Loucy (cell line): ENCODE data around the gene PAPOLG.

ENCODE experiments used
- H2AFZ ChIP-seq: fragments of 200-600 bp; sonication (generic); 2 replicates; pipeline ENCODE4 v1.6.0; 2016; ENCODE audit warnings: antibody characterized with exemption, mild to moderate bottlenecking, low read length, moderate library complexity
- H3F3A ChIP-seq: fragments of 200-600 bp; 2 replicates; pipeline ENCODE4 v1.6.0; 2016; ENCODE audit warnings: antibody characterized with exemption, low read depth, mild to moderate bottlenecking
- H3K27me3 ChIP-seq: fragments of 200-600 bp; sonication (generic); 2 replicates; pipeline ENCODE4 v1.6.1; 2014; ENCODE audit warnings: low read length, mild to moderate bottlenecking; ENCODE audit not compliant: insufficient read depth, poor library complexity, severe bottlenecking
- H3K36me3 ChIP-seq: fragments of 200-600 bp; sonication (generic); 2 replicates; pipeline ENCODE4 v1.6.1; 2016; ENCODE audit warnings: low read length; ENCODE audit not compliant: insufficient read depth
- H3K4me1 ChIP-seq: fragments of 200-600 bp; sonication (generic); 2 replicates; pipeline ENCODE4 v1.5.1; 2014; ENCODE audit warnings: low read length, mild to moderate bottlenecking; ENCODE audit not compliant: insufficient read depth, poor library complexity, severe bottlenecking
- H3K4me2 ChIP-seq: fragments of 200-600 bp; sonication (generic); 2 replicates; pipeline ENCODE4 v1.6.0; 2014; ENCODE audit warnings: antibody characterized with exemption, low read length, low read depth, mild to moderate bottlenecking; ENCODE audit not compliant: poor library complexity, severe bottlenecking
- H3K4me3 ChIP-seq: fragments of 200-600 bp; sonication (generic); 2 replicates; pipeline ENCODE4 v1.5.1; 2014; ENCODE audit warnings: low read length, mild to moderate bottlenecking, mixed read lengths; ENCODE audit not compliant: poor library complexity, severe bottlenecking
- H3K79me2 ChIP-seq: fragments of 200-600 bp; sonication (generic); 2 replicates; pipeline ENCODE4 v1.6.1; 2014; ENCODE audit warnings: low read length; ENCODE audit not compliant: insufficient read depth
- H3K9ac ChIP-seq: fragments of 200-600 bp; sonication (generic); 2 replicates; pipeline ENCODE4 v1.6.0; 2014; ENCODE audit warnings: mild to moderate bottlenecking, low read depth, low read length, moderate library complexity; ENCODE audit not compliant: poor library complexity, severe bottlenecking
- H3K9me2 ChIP-seq: fragments of 200-600 bp; sonication (generic); replicated peaks from 2 replicates; pipeline ENCODE4 v1.6.1; 2016; ENCODE audit warnings: low read depth, low read length, mixed read lengths
- H3K9me3 ChIP-seq: fragments of 200-600 bp; sonication (generic); 2 replicates; pipeline ENCODE4 v1.6.1; 2014; ENCODE audit warnings: mild to moderate bottlenecking, antibody characterized with exemption, low read length, low read depth; ENCODE audit not compliant: insufficient read depth
- H4K20me1 ChIP-seq: fragments of 200-600 bp; sonication (generic); 2 replicates; pipeline ENCODE4 v1.6.0; 2014; ENCODE audit warnings: antibody characterized with exemption, low read length, mild to moderate bottlenecking; ENCODE audit not compliant: insufficient read depth, poor library complexity, severe bottlenecking
- EZH2phosphoT487 ChIP-seq: fragments of 200-600 bp; IDR thresholded peaks from 2 replicates; pipeline ENCODE4 v1.6.1; 2018; ENCODE audit warnings: antibody characterized with exemption, mild to moderate bottlenecking, moderate library complexity, borderline replicate concordance
- TF ChIP-seq, protein P1 (sequence below): fragments of 200-600 bp; sonication (generic); conservative IDR thresholded peaks from 2 replicates; pipeline ENCODE4 v1.5.1; 2014; ENCODE audit warnings: mild to moderate bottlenecking, antibody characterized with exemption, low read length

PAPOLG gene

DNA sequence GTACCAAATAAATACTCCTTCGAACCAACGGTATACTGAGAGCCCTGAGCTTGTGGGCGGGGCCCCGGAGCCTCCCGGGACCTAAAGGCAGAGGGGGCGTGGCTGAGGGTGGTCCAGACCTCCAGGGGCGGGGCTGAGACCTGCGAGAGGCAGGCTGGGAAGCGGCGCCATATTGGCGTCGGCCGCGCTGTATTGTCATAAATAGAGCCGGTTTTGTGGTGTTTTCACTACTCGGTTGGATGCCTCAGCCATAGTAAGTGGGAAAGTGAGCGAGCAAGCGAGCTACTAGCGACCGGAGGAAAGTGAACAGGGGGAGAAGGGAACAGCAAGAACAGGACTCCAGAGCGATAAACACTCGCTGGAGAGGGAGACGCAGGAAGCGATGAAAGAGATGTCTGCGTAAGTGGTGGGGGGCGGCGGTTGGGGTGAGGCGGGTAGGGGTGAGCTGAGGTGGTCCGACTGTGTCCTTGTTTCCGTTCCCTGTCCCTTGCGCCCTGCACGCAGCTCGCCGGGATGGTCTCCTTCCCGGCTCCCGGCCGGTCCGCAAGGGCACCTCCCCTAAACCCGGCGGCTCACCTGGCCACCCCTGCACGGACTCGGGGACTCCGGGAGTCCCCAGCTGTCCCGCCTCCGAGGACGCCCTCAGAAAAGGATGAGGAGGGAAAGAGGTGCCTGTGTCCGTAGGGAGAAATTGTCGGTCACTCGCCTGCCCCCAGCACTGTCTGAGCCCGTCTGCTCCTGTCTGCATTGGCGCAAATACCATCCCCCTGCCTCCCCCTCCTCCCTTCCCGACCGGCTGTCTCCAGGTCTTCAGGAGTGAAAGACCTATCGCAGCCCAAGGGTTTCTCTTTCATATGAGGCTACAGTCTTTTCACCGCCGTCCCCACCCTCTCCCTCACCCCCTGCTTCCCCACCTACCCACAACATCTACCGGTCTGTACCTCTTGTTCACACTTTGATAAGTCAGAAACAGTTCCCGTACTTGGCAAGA is at the start of gene PAPOLG:
Gene PAPOLG, plus strand, starts transcription at position 172 of the 991 bp plus-strand sequence. Its CDS starts 211 bp downstream, at position 383.
- peak within 1 kb of the TSS; percentile 78 for H3K9ac ChIP-seq
- H3K9me2 ChIP-seq: no peaks in the 10 kb centered on the region
- peaks cover 17% of the 10 kb centered on the region for H3K36me3 ChIP-seq
- H3K79me2 ChIP-seq: peaks cover 52% of the 10 kb centered on the region
- H3F3A ChIP-seq: no peaks in the 10 kb centered on the region
- peaks cover 39% of the 10 kb centered on the region for H4K20me1 ChIP-seq
- TF ChIP-seq, protein P1, sequence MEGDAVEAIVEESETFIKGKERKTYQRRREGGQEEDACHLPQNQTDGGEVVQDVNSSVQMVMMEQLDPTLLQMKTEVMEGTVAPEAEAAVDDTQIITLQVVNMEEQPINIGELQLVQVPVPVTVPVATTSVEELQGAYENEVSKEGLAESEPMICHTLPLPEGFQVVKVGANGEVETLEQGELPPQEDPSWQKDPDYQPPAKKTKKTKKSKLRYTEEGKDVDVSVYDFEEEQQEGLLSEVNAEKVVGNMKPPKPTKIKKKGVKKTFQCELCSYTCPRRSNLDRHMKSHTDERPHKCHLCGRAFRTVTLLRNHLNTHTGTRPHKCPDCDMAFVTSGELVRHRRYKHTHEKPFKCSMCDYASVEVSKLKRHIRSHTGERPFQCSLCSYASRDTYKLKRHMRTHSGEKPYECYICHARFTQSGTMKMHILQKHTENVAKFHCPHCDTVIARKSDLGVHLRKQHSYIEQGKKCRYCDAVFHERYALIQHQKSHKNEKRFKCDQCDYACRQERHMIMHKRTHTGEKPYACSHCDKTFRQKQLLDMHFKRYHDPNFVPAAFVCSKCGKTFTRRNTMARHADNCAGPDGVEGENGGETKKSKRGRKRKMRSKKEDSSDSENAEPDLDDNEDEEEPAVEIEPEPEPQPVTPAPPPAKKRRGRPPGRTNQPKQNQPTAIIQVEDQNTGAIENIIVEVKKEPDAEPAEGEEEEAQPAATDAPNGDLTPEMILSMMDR: no peak
- TF ChIP-seq EZH2phosphoT487: no peak
- peak within 1 kb of the TSS; percentile 91 for H3K4me2 ChIP-seq
- H3K27me3 ChIP-seq: no peaks in the 10 kb centered on the region
- H2AFZ ChIP-seq: peak within 1 kb of the TSS; percentile 98
- no peaks in the 10 kb centered on the region for H3K9me3 ChIP-seq
- peaks cover 41% of the 10 kb centered on the region for H3K4me1 ChIP-seq
- H3K4me3 ChIP-seq: peak within 1 kb of the TSS; percentile 92

DNA sequence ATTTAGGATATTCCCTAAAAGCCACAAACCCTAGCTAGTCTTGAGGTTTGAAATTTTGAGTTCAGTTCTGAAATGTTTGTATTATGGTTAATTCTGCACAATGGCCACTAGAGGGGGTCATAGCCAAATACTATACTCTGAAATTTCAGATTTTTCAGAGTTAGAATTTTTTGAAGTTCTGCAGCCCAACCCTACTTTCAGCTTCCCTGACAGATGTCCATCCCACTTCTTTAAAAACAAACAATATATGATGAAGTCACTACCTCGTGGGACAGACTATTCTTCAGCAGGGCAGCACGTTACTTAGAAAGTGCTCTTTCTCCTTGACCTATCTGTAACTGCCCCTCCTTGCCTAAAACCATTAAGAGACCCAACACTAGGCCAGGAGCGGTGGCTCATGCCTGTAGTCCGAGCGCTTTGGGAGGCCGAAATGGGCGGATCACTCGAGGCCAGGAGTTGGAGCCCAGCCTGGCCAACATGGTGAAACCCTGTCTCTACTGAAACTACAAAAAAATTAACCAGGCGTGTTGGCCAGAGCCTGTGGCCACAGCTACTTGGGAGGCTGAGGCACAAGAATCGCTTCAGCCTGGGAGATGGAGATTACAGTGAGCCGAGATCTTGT is 48.2 kb upstream of the PAPOLG start:
- Histone ChIP-seq H3F3A (no peaks in the 10 kb centered on the region), H3K79me2 (no peaks in the 10 kb centered on the region), H3K9me2 (no peaks in the 10 kb centered on the region), H3K4me2 (no peak overlapping the region), H3K36me3 (no peaks in the 10 kb centered on the region), H3K4me1 (no peaks in the 10 kb centered on the region), H3K9me3 (no peaks in the 10 kb centered on the region), H4K20me1 (no peaks in the 10 kb centered on the region), H3K4me3 (no peak overlapping the region), H3K9ac (no peak overlapping the region), H2AFZ (peak overlapping the region; percentile 44; the same call in 1 of the 2 replicates), H3K27me3 (no peaks in the 10 kb centered on the region)
- no peak for TF ChIP-seq EZH2phosphoT487
- TF ChIP-seq, protein P1: peak; percentile 87

DNA sequence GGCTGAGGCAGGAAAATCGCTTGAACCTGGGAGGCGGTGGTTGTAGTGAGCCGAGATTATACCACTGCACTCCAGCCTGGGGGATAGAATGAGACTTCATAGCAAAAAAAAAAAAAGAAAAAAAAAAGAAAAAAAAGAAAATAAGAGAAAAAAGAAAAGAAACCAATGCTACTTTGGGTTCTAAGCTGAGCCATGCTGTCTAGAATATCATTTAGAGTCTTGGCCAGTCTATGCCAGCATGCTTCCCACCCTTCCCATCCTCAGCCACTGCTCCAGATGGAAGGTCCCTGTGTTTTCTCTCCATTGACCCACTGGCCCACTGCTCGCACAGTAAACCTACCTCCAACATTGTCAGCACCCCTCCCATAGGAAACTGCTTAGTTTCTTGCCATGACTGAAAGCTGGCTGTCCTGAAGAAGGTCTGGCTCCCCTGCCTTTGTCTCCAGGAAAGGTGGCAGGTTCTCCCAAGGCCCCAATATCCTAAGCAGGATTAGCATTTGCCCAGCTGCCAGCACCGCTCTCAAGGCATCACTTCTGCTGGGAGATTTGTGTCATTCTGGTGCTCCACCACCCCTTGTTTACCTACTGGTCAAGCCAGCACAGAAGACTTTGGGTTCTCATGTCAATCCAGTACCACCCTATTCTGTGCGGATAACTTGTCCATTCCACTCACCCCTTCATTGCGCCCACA is 47.3 kb upstream of the PAPOLG start:
- Histone ChIP-seq H3K9ac (no peak overlapping the region), H3K27me3 (no peaks in the 10 kb centered on the region), H3K4me2 (no peak overlapping the region), H3K9me3 (no peaks in the 10 kb centered on the region), H3K4me3 (no peak overlapping the region), H3K9me2 (no peaks in the 10 kb centered on the region), H3K79me2 (no peaks in the 10 kb centered on the region), H2AFZ (no peak overlapping the region), H4K20me1 (no peaks in the 10 kb centered on the region), H3K36me3 (no peaks in the 10 kb centered on the region), H3F3A (no peaks in the 10 kb centered on the region), H3K4me1 (no peaks in the 10 kb centered on the region)
- TF ChIP-seq, protein P1: no peak
- TF ChIP-seq EZH2phosphoT487: no peak
